HG03280 (cell line): Measurements from ENCODE around the gene AR.

Experiments used
- ATAC-seq: cut with Tn5 transposase; IDR thresholded peaks from one replicate; pipeline ENCODE4 v1.9.1; 2021; ENCODE audit warnings: mild to moderate bottlenecking, moderate library complexity; ENCODE audit not compliant: unreplicated experiment

The AR gene

DNA sequence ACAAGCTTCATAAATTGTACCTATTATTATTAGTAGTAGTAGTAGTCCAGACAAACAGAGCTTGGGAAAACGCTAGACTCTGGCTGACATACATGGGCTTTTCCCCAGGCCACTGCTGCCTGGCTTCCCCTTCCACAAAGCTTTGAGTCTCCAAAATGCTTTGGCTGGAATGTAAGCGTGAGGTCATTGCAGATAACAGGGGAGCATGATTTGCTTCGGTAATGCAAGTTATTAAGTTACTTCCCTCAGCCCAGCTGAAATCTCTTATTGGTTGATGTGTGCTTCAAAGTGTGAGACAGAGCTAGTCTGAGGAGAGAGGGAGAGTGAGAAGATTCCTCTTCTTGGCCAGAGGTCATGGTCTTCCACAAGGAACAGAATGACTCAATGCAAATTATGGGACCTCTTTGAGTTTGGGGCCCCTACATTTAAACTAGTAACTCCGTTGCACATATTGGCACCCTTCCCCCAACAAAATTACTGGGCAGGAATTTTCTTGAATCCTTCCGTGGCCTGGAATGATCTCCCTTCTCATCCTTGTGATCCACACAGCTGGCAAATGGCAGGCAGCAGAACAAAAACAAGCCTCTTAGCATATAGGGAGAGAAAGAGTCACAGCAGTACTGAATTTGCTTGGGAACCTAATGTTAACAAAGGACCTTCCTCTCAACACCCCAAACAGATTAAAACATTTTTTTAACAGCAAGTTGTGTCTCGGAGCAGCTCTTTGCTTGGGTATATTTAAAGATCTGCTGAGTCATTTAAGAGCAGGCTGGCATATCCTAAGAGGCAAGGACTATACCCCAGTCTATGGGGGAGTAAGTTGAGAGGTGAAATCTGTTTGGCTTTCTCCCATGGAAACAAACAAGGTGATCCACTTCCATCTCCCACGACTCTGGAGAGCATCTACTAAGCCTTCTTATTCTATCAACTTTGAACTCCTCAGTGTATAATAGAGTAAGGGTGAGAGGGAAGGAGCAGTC, 19.9 kb downstream of the AR start:
- ATAC-seq = no peak

DNA sequence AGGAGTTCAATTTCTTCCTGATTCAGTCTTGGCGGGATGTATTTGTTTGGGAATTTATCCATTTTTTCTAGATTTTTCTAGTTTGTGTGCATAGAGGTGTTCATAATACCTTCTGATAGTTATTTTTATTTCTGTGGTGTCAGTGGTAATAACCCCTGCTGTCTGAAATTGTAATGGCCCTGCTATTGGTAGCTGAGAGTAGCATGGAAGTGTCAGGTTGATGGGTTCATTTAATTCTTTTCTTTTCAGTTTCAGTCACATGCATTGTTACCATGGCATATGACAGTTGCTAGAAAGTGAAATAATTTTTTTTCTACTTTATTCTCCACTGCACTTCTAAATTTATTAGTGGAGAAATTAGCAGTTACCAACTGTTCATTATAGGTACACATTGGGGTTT, 20.7 kb downstream of the AR start:
- no peak for ATAC-seq

DNA sequence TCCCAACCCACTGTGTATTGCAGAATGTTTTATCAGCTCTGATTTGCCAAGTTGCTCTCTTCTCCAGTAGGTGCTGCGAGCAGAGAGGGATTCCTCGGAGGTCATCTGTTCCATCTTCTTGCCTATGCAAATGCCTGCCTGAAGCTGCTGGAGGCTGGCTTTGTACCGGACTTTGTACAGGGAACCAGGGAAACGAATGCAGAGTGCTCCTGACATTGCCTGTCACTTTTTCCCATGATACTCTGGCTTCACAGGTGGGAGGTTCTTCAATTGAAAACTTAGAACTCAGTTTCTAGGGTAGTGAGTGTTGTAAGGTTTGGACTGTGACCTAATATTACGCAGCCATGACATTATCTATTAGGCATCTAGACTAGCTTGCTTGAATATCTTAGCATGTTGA, 24.9 kb downstream of the AR start:
- ATAC-seq = no peak

DNA sequence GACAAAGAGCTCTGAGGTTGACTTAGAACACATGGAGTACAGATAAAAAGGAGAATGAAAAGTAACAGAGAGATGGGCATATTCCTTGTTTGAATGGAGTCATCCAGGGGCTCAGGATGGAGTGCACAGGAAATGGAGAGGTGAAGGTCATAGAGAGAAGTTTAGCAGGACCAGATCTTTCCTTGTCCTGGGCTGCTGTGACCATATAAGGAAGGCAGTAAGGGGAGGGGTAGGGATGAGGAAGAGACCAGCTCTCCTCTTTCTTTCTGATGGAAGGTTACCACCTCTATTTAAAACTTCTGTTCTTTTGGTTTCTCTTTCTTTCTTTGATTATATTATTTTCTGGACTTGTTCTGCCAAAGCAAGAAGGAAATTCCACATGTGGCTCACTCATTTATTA, 27.0 kb downstream of the AR start:
- ATAC-seq = no peak

DNA sequence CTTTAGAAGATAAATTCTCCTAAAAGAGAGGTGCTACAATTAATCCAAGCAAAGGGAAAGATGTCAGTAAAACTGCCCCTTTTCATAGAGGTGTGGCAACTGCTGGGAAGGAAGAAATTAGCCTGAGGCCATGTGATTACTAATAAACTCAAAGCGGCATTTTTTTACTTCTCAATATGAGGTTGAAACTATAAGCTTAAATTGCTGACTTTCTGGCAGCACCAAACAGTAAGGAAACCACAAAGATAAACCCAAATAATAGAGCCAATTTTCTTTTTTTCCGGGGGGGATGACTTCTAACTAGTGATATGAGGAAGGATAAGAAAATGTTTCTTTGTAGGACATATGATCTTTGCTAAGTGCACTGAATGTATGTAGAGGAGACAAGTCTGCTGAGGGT, 30.9 kb downstream of the AR start:
- ATAC-seq = no peak

DNA sequence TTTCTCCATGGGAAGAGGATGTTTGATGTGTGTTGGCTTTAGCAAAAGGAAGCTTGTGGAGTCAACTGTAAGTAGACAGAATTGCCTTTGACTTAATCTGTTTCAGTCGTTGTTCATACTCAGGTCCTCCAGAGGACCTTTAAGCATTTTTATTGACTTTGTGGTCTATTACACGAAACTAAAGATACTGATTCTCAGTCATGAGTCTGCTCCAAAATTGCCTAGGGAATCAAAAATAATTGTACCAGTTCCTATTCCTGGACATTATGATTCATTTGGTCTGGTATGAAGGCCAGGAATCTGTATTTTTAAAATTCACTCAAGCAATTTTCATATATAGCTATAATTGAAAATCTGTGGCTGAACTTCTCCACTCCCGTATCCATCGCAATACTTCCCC, 38.6 kb downstream of the AR start:
- no peak for ATAC-seq

DNA sequence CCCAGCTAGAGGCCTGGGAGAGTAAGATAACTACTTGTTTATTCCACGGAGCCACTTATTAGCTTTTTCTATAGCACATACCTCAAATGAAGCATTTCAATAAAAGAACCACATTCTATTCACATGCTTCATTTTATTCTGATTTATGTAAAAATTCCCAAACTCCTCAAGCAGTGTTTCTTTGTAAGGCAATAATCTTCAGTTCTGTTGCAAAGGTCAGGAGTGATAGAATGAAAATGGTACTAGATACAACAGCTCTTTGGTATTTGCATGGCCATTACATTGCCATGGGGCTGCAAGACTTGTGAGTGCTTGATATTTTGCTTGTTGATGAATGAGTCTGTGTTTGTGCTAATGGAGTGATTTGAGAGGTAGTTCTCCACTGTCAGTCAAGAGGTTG, 39.4 kb downstream of the AR start:
- no peak for ATAC-seq

DNA sequence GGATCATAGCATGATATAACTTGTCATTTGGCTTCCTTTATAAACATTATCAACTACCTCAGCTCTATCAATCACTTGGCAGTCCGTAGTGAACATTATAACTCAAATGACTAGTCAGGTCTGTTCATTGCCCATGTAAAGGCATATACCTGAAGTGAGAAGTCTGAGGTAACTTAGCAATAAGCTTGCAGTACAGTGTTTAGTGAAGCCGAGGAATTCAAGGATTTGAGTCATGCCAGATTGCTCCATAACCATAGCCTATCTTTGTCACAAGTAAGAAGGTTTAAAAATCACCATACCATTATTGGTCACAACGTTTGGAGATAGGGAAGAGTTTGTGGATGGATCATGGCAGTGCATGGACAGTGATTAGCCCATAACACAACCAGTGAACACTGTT, 41.6 kb downstream of the AR start:
- no peak for ATAC-seq

DNA sequence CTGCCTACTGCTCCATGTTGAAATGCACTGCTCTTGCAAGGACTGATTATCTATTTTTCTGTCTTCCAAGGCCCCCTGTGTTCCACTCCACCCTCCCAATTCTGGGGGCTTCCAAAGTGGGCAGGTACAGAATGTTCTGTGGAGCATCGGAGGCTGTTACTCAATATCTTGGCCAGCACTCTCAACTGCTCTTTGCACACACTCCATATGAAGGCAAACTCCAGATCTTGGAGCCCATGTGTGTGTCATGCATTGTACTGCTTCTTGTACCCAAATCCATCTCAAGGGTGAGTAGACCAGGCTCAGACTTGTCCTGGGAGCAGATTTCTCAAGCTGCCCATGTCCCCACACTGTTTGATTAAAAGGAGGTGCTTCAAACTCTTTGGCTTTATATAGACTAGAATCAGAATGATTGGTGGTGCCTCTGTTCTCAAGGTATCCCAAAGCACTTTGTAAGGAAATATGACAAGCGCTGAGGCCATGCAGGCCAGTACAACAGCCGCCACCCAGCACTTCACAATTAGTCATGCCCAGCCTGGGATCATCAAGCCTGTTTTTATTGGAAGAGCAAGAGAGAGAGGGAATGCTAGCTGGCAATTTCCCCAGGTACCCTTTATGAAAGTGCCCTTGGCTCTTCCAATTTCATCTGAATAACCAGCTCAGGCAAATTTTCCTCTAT, 44.3 kb downstream of the AR start:
- ATAC-seq = no peak

DNA sequence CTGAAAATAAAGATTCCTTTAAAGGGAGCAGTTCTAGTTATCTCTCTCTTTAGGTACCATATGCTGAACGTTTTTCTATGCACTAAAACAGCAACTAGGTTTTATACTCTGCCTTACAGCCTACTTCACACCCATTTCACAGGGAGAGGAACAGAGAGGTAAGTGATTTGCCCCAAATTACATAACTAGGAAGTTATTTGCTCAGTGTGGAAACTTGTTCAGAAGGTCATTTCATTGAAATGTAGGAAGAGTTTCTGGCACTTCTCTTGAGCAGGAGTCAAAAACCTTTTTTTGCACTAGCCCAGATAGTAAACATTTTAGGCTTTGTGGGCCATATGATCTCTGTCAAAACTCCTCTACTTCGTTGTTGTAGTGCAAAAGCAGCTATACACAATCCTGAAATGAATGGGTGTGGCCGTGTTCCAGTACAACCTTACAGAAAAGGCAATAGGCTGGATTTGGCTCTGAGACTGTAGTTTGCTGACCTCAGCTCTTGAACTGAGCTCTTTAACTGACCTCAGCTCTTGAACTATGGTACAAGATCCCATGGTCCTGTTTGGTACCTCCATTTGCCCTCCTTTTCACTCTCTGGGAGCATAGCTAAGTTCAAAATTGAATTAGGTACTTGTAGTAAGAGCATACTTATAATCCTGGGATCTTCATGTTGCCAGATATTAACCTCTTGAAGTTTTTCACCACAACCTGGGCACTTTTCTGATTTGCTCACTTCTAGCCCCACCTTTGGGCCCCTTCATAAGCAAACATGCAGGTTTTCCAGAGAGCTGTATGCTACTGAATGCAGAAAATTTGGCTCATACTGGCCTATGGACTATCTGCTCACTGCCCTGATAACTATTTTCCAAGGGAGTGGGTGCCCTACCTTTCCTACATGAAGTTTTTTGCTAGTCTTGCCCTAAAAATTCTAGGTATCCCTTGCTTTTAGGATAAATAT, 53.3 kb downstream of the AR start:
- no peak for ATAC-seq

DNA sequence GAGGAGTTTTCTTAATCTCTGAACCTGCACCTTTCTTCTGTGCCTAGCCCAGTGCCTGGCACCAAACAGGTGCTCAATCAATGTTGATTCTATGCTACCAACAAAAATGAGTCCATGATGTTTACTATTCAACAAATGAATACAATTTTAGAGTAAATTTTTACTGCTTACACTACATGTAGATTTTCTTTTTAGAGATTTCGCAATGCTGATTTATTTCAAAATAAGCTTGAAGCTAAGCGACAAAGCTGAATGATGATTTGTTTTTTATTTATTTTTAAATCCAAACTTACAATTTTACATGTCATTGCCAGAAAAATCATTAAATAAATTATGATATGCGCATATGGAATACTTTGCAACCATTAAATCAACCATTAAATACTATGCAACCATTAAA, 55.7 kb downstream of the AR start:
- no peak for ATAC-seq

DNA sequence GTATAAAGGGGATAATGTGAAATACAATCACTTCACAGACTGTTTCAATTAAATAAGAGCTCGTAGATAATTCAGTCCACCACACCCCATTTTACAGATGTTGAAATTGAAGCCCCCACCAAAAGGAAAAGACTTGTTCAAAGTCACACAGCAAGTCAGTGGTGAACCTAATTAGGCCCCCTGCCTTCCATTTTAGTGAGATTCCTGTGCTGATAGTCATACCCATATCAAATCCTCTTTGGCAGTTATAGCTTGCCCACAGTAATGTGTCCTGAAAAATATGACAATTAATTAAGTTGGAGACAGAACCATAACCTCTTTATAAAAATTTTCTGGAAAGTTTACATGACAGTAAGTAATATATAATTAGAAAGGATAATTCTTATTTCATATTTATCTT, 58.0 kb downstream of the AR start:
- ATAC-seq = no peak

DNA sequence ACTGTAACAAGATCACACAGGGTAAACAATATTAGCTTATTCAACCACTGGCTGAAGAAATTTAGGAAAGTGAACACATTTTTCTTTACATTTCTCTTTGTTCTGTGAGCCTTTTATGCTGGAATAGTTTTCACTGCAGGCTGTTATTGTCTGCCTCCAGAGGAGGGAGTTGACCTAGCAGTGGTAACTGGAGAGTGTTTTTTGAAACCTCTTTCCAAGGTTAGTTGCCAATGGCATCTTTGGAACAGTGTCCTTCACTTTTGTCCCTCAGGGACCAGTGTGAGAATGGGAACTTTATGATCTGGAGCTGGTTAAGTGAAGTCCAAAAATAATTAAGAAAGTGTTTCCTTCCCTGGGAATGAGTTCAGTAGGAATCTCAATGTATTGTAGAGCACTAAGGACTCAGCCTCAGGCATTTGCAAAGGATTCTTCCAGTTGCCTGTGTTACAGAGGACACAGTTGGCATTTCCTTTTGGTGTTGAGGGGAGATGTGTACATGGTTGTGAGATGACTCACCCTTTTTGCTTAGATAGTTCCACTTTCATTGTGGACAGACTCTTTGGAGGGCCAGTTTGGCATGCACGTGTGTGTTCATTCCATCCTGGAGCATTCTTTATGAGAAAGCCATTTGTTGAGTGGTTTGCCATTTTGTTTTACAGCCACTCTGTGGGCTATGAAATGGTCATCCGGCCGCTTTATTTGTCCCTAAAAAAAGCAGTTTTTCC, 61.3 kb downstream of the AR start:
- ATAC-seq = no peak

DNA sequence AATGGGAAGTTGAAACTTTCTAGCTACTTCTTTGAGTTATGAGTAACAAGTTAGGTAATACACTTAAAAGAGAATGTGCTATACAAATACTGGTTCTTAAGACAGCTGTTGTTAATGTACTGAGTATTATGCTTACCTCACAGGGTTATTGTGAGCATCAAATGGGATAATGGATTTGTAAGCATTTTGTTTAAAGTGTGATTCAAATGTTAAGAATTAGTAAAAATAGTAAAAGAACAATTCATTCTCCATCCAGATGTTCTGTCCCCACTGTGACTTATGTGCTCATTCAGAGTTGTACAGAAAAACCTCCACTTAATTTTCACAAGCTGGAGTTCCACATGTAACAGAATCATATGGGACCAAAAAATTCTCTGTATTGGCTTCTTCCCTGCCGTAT, 63.6 kb downstream of the AR start:
- ATAC-seq = no peak

DNA sequence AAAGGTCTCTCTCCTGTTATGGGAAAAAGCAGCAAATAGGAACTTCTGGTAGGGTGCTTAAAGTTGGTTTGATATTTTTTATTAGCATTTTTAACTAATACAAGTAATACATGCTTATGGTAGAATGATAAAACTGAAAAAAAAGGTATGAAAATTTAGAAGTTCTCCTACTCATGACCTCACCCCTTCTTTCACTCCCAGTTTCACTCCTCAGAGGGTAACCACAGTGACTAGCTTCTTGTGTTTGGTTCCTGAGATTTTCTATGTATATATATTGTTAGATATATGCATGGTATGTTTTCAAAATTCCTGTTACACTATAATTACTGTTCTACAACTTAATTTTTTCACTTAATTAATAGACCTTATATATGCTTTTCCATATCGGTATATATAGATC, 66.5 kb downstream of the AR start:
- ATAC-seq = no peak

DNA sequence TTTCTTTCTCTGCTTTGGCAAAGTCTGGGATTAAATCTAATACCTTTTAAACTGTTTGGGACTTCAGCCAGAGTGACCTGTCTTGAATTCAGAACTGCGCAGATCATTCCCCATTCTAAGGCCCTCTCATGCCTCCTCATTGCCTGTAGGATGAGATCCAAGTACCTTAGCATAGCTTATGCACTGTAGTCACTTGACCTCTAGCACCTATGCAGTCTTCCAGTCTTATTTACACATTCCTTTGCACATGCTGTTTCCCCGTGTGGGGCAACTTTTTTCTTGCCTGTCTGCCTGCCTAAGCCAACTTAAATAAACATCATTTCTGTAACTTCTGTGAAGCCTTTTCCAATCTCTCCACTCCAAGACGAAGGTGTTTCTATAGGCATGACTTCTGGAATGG, 68.4 kb downstream of the AR start:
- no peak for ATAC-seq

DNA sequence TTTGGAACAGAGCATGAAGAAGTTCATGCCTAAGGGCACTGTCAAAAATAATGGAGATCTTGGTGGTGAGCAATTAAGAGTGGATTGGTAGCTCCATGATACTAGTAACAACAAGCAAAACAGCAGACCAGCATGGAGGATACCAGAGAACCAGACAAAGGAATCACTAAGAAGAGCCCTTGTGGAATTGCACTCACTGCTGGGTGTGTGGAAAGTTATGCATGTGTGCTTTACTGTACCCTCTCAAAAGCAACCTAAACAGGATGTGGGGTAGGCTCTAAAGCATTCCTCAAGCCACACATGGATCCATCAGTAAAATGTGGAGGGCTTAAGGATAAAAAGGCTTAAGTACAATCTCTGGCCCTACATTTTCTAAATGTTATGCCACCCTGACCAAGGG, 69.5 kb downstream of the AR start:
- ATAC-seq = no peak

DNA sequence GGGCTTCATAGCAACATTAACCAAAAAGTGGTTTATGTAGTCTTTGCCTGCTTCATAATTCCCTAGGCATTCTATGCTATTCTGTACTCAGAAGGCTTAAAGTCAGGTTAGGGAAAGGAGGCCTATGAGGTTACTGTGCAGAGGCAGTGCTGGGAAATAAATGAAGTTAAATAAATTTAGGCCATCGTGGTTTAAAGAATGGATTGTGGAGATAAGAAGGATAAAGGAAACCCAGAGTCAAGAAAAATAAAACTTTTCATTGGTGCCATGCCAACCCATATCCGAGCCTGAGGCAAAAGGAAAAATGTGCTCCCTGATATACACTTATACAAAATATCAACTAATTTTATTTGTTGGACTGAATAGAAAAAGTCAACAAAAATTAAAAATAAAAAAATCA, 70.2 kb downstream of the AR start:
- ATAC-seq = no peak

DNA sequence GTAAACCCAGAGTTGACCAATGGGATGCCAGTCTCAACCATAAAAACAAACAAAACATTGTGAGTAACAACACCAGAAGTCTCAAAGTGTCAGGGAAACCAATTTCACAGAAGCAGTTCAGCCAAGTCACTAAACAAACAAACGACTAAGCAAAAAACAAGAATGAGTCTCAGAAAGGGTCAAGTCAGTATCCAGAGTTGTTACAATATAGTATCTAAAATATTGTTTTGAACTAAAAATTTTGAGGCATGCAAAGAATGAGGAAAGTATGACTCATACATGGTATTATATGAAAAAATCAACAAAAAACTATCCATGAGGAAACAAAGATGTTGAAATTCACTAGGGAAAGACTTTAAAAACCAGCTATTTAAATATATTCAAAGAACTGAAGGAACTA, 70.6 kb downstream of the AR start:
- no peak for ATAC-seq

DNA sequence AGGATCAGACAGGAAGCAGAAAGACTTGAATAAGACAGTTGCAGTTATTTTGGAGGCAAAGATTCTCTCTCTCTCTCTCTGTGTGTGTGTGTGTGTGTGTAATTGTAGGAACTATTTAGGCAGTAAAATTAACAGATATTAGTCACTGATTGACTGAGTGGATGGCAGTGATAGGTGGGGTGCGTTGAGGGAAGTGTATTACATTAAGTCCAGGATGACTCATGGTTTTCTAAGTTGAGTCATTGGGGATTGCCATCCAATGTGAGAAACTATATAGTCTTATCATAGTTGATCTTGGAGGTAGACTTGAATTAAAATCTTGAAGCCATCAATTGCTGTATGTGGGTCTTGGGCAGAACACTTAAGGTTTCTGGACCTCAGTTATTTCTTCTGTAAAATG, 75.4 kb downstream of the AR start:
- ATAC-seq = no peak
